ENCODE data around the gene GDPD5. TPM values are rescaled to one million over a fixed set of nuclear protein-coding genes. Genes with fewer than 3 reads are reported as not detected.
A peak's percentile ranks its signal among the peaks of the same experiment; 100 is the strongest.

Gene GDPD5
- total RNA-seq, 1 experiment from 2014 or later: 28.6 TPM

GRCh38 chr11:75437966-75438659 lies 87.6 kb downstream of the GDPD5 start:
- no peak for TF ChIP-seq CTCF (IDR thresholded peaks at IDR 0.05; ENCODE audit: insufficient read depth in 1 of 2, low read depth in 1 of 2, low read length in 1 of 2, severe bottlenecking in 1 of 2, unreplicated experiment in 1 of 2)
- Mint-ChIP-seq H3K27me3 (ENCODE audit: insufficient read depth, unreplicated experiment) (no peaks in the 10 kb centered on the region), H3K36me3 (ENCODE audit: insufficient read depth, unreplicated experiment) (no peaks in the 10 kb centered on the region), H3K9me3 (ENCODE audit: unreplicated experiment) (no peaks in the 10 kb centered on the region), H3K27ac (ENCODE audit: unreplicated experiment) (peak overlapping the region; percentile 21), H3K4me3 (ENCODE audit: unreplicated experiment) (no peak overlapping the region), H3K4me1 (ENCODE audit: low read depth, unreplicated experiment) (peaks cover 15% of the 10 kb centered on the region)
- CTCF ChIA-PET: no interaction called here
- no peaks in the 10 kb centered on the region for H3K9me3 ChIP-seq
- no peaks in the 10 kb centered on the region for H3K27me3 ChIP-seq (replicated peaks; ENCODE audit: control insufficient read depth, insufficient read depth, low read length)
- POLR2A ChIA-PET: interaction anchor here (0.6 kb wide), 1 partner anchor 90 kb away, joined by 7 read pairs; no protein-coding TSS in a partner anchor
- no peak for DNase-seq
- no TSS peak for BruUV-seq (replicated peaks)
- intact Hi-C loops (cut with micrococcal nuclease; ENCODE audit: unreplicated experiment): no loop called here
- no peak overlapping the region for H3K4me3 ChIP-seq (ENCODE audit: low read depth, low read length)
- H3K4me1 ChIP-seq: no peaks in the 10 kb centered on the region
- H3K36me3 ChIP-seq (ENCODE audit: control insufficient read depth, insufficient read depth, low read length): 0 out of 2 replicates have a peak, but pooled peaks cover 2% of the 10 kb centered on the region

GRCh38 chr11:75436806-75437205 lies 88.9 kb downstream of the GDPD5 start:
- no peaks in the 10 kb centered on the region for H3K9me3 ChIP-seq
- no peaks in the 10 kb centered on the region for H3K9me3 Mint-ChIP-seq (ENCODE audit: unreplicated experiment)
- ChIA-PET POLR2A (interaction anchor here (0.6 to 1.0 kb wide), 2 partner anchors 14 to 25 kb away, joined by 3 to 4 read pairs; no protein-coding TSS in a partner anchor), CTCF (interaction anchor here (0.6 to 0.9 kb wide), 3 partner anchors 14 to 48 kb away, joined by 5 to 6 read pairs (median 5); no protein-coding TSS in a partner anchor)
- TF ChIP-seq CTCF (IDR thresholded peaks at IDR 0.05; ENCODE audit: insufficient read depth in 1 of 2, low read depth in 1 of 2, low read length in 1 of 2, severe bottlenecking in 1 of 2, unreplicated experiment in 1 of 2): no peak
- no peak overlapping the region for H3K4me3 Mint-ChIP-seq (ENCODE audit: unreplicated experiment)
- H3K4me1 ChIP-seq: no peaks in the 10 kb centered on the region
- peaks cover 15% of the 10 kb centered on the region for H3K4me1 Mint-ChIP-seq (ENCODE audit: low read depth, unreplicated experiment)
- no peak for DNase-seq
- H3K36me3 ChIP-seq (ENCODE audit: control insufficient read depth, insufficient read depth, low read length): 0 out of 2 replicates have a peak, but pooled peaks cover 2% of the 10 kb centered on the region
- no peak overlapping the region for H3K4me3 ChIP-seq (ENCODE audit: low read depth, low read length)
- H3K27me3 ChIP-seq (replicated peaks; ENCODE audit: control insufficient read depth, insufficient read depth, low read length): no peaks in the 10 kb centered on the region
- intact Hi-C loops (cut with micrococcal nuclease; ENCODE audit: unreplicated experiment): no loop called here
- no peaks in the 10 kb centered on the region for H3K27me3 Mint-ChIP-seq (ENCODE audit: insufficient read depth, unreplicated experiment)
- H3K27ac Mint-ChIP-seq (ENCODE audit: unreplicated experiment): no peak overlapping the region
- no peaks in the 10 kb centered on the region for H3K36me3 Mint-ChIP-seq (ENCODE audit: insufficient read depth, unreplicated experiment)
- no TSS peak for BruUV-seq (replicated peaks)

- H3K4me1 ChIP-seq: peaks cover 5% of the 10 kb centered on the region; the same call in 1 of the 2 replicates
- intact Hi-C loops (cut with micrococcal nuclease; ENCODE audit: unreplicated experiment): no loop called here
- no peaks in the 10 kb centered on the region for H3K9me3 ChIP-seq
- no peaks in the 10 kb centered on the region for H3K27me3 ChIP-seq (replicated peaks; ENCODE audit: control insufficient read depth, insufficient read depth, low read length)
- no peaks in the 10 kb centered on the region for H3K9me3 Mint-ChIP-seq (ENCODE audit: unreplicated experiment)
- POLR2A ChIA-PET: no interaction called here
- no peak overlapping the region for H3K27ac Mint-ChIP-seq (ENCODE audit: unreplicated experiment)
- H3K4me1 Mint-ChIP-seq (ENCODE audit: low read depth, unreplicated experiment): peaks cover 15% of the 10 kb centered on the region
- H3K4me3 ChIP-seq (ENCODE audit: low read depth, low read length): no peak overlapping the region
- no peak for TF ChIP-seq CTCF (IDR thresholded peaks at IDR 0.05; ENCODE audit: insufficient read depth in 1 of 2, low read depth in 1 of 2, low read length in 1 of 2, severe bottlenecking in 1 of 2, unreplicated experiment in 1 of 2)
- BruUV-seq (replicated peaks): no TSS peak
- H3K27me3 Mint-ChIP-seq (ENCODE audit: insufficient read depth, unreplicated experiment): no peaks in the 10 kb centered on the region
- H3K36me3 Mint-ChIP-seq (ENCODE audit: insufficient read depth, unreplicated experiment): peaks cover 8% of the 10 kb centered on the region
- DNase-seq: peak in 1 of 2 experiments; percentile 38
- CTCF ChIA-PET: interaction anchor here (2.2 kb wide), 1 partner anchor 13 kb away, joined by 5 read pairs; no protein-coding TSS in a partner anchor
- H3K36me3 ChIP-seq (ENCODE audit: control insufficient read depth, insufficient read depth, low read length): 0 out of 2 replicates have a peak, but pooled peaks cover 2% of the 10 kb centered on the region
- H3K4me3 Mint-ChIP-seq (ENCODE audit: unreplicated experiment): no peak overlapping the region
Observed at GRCh38 chr11:75435571-75435925, 90.2 kb downstream of the GDPD5 start.

All from Caco-2 (cell line).